ENCODE measurements around the gene NKTR. TPM values are rescaled to one million over a fixed set of nuclear protein-coding genes. Genes with fewer than 3 reads are reported as not detected.
"Not testable (repeated sequence)": the region's sequence is repeated elsewhere in the genome, so short reads cannot be mapped to it uniquely, and the experiment has no call there.

NKTR gene
- total and polyA plus RNA-seq, 2 experiments from 2014 or later, result 81.3 to 117 TPM

GRCh38 chr3:42597098-42597497, 3.4 kb upstream of the NKTR start:
- not testable (repeated sequence) for H3K27me3 ChIP-seq (ENCODE audit: insufficient read depth); H3K27ac ChIP-seq (ENCODE audit: low read depth); H3K27ac Mint-ChIP-seq; H2AFZ ChIP-seq; H3K4me2 ChIP-seq; H4K20me1 ChIP-seq (replicated peaks; ENCODE audit: insufficient read depth); H3K4me3 ChIP-seq; H3F3A ChIP-seq (replicated peaks; ENCODE audit: low read depth); H3K9me2 ChIP-seq (ENCODE audit: insufficient read depth); H3K4me3 Mint-ChIP-seq; DNase-seq (ENCODE audit: low spot score); H3K9me3 Mint-ChIP-seq; H3K36me3 ChIP-seq (ENCODE audit: insufficient read depth); ATAC-seq
- peaks cover 37% of the 10 kb centered on the region for H3K4me1 Mint-ChIP-seq
- Histone ChIP-seq H3K79me2 (replicated peaks; ENCODE audit: insufficient read depth) (peaks cover 43% of the 10 kb centered on the region), H3K4me1 (ENCODE audit: insufficient read depth) (peaks cover 31% of the 10 kb centered on the region)
- H3K27me3 Mint-ChIP-seq (ENCODE audit: insufficient read depth, low read depth, poor library complexity), result peaks cover 11% of the 10 kb centered on the region
- H3K36me3 Mint-ChIP-seq (ENCODE audit: low read depth), result peaks cover 57% of the 10 kb centered on the region

- peaks cover 55% of the 10 kb centered on the region for H3K79me2 ChIP-seq (replicated peaks; ENCODE audit: insufficient read depth)
- H2AFZ ChIP-seq, result 0 out of 2 replicates have a peak overlapping the region, but pooled peaks have one; percentile 35
- DNase-seq (ENCODE audit: low spot score), result peak; percentile 82
These were observed 631 bp downstream of the NKTR start for GRCh38 chr3:42600958-42601675.

More at GRCh38 chr3:42600958-42601675, 631 bp downstream of the NKTR start:
- Histone ChIP-seq H3K4me1 (ENCODE audit: insufficient read depth) (peaks cover 17% of the 10 kb centered on the region), H3K27ac (ENCODE audit: low read depth) (peak overlapping the region; percentile 96), H3K9me2 (ENCODE audit: insufficient read depth) (no peaks in the 10 kb centered on the region), H4K20me1 (replicated peaks; ENCODE audit: insufficient read depth) (peaks cover 34% of the 10 kb centered on the region), H3K4me3 (peak overlapping the region; percentile 75), H3K27me3 (ENCODE audit: insufficient read depth) (no peaks in the 10 kb centered on the region), H3K36me3 (ENCODE audit: insufficient read depth) (no peaks in the 10 kb centered on the region; the same call in 1 of the 2 replicates), H3F3A (replicated peaks; ENCODE audit: low read depth) (peaks cover 5% of the 10 kb centered on the region), H3K4me2 (peak overlapping the region; percentile 81)
- H3K27ac Mint-ChIP-seq, result peak overlapping the region; percentile 93
- H3K4me1 Mint-ChIP-seq, result peaks cover 24% of the 10 kb centered on the region
- peak; percentile 53 for ATAC-seq
- no peaks in the 10 kb centered on the region; the same call in none of the 3 replicates for H3K9me3 Mint-ChIP-seq
- H3K36me3 Mint-ChIP-seq (ENCODE audit: low read depth), result peaks cover 34% of the 10 kb centered on the region
- TF ChIP-seq REST (IDR thresholded peaks at IDR 0.05; ENCODE audit: unreplicated experiment), result no peak
- TF ChIP-seq POLR2AphosphoS5 (IDR thresholded peaks at IDR 0.05; ENCODE audit: low read depth), result peak; percentile 53
- peak overlapping the region; percentile 96 for H3K4me3 Mint-ChIP-seq
- peaks cover 11% of the 10 kb centered on the region for H3K27me3 Mint-ChIP-seq (ENCODE audit: insufficient read depth, low read depth, poor library complexity)

Measured in GM23338 (cell line).